IMR-90 (cell line): ENCODE measurements around the gene SPPL3. TPM values are rescaled to one million over a fixed set of nuclear protein-coding genes. Genes with fewer than 3 reads are reported as not detected.

Experiments used
- ATAC-seq: fragments of 200-7000 bp; cut with Tn5 transposase; 2 replicates; pipeline ENCODE4 v1.9.1; 2020; ENCODE audit warnings: low read depth, mild to moderate bottlenecking, moderate library complexity
- BruUV-seq: library from RNA; stranded (reverse); fragments of 400-500 nt; replicated peaks from 2 replicates; lab custom pipeline; 2021; lab: Mats Ljungman, UMichigan
- CTCF ChIA-PET: fragments of 300-600 bp; formaldehyde crosslinking; extraction: SDS; loops from one replicate; lab custom pipeline; 2021; ENCODE audit warnings: antibody characterized with exemption; lab: Yijun Ruan, JAX
- POLR2A ChIA-PET: fragments of 300-600 bp; sonication (Branson Sonifier 250); formaldehyde crosslinking; loops from one replicate; lab custom pipeline; 2022; ENCODE audit warnings: antibody characterized with exemption; ENCODE audit not compliant: unreplicated experiment; lab: Charles Lee
- DNase-seq: peaks from one replicate; pipeline ENCODE4 v3.0.0; 2013
- H2AFZ ChIP-seq: replicated peaks from 2 replicates; pipeline ENCODE3; 2013; ENCODE audit warnings: low read length, mild to moderate bottlenecking; ENCODE audit not compliant: poor library complexity
- H2AK5ac ChIP-seq: 2 replicates; pipeline ENCODE4 v1.6.1; 2013; ENCODE audit warnings: low read depth, low read length, inconsistent platforms
- H2AK9ac ChIP-seq: replicated peaks from 2 replicates; pipeline ENCODE3; 2013; ENCODE audit warnings: mild to moderate bottlenecking, low read depth, low read length, moderate library complexity; ENCODE audit not compliant: poor library complexity
- H2BK120ac ChIP-seq: 2 replicates; pipeline ENCODE4 v1.6.1; 2013; ENCODE audit warnings: low read depth, low read length, inconsistent platforms
- H2BK15ac ChIP-seq: 3 replicates; pipeline ENCODE4 v1.6.1; 2013; ENCODE audit warnings: low read depth, low read length, inconsistent platforms
- H2BK20ac ChIP-seq: 2 replicates; pipeline ENCODE4 v1.6.1; 2013; ENCODE audit warnings: low read depth, mild to moderate bottlenecking, inconsistent platforms, low read length, moderate library complexity
- H2BK5ac ChIP-seq: 2 replicates; pipeline ENCODE4 v1.6.1; 2013; ENCODE audit warnings: mild to moderate bottlenecking, low read depth, low read length, inconsistent platforms; ENCODE audit not compliant: poor library complexity, severe bottlenecking
- H3K14ac ChIP-seq: replicated peaks from 2 replicates; pipeline ENCODE4 v1.6.1; 2013; ENCODE audit warnings: low read depth, low read length, inconsistent platforms
- H3K18ac ChIP-seq: 2 replicates; pipeline ENCODE4 v1.6.1; 2013; ENCODE audit warnings: low read depth, low read length, control low read depth
- H3K23ac ChIP-seq: 2 replicates; pipeline ENCODE4 v1.6.1; 2013; ENCODE audit warnings: low read depth, low read length, inconsistent platforms
- H3K27ac ChIP-seq: 2 replicates; pipeline ENCODE4 v1.5.1; 2013; ENCODE audit warnings: mild to moderate bottlenecking, control low read depth, low read length; ENCODE audit not compliant: insufficient read depth
- H3K27me3 ChIP-seq: 2 replicates; pipeline ENCODE4 v1.6.1; 2013; ENCODE audit warnings: low read length; ENCODE audit not compliant: control insufficient read depth, insufficient read depth
- H3K36me3 ChIP-seq: 2 replicates; pipeline ENCODE4 v1.6.1; 2013; ENCODE audit warnings: low read length, mixed read lengths; ENCODE audit not compliant: control insufficient read depth, insufficient read depth
- H3K4ac ChIP-seq: 2 replicates; pipeline ENCODE4 v1.6.1; 2013; ENCODE audit warnings: low read depth, low read length, inconsistent platforms
- H3K4me1 ChIP-seq: 2 replicates; pipeline ENCODE4 v1.6.1; 2013; ENCODE audit warnings: low read length, mixed read lengths; ENCODE audit not compliant: control insufficient read depth, insufficient read depth
- H3K4me2 ChIP-seq: 2 replicates; pipeline ENCODE4 v1.6.1; 2013; ENCODE audit warnings: low read depth, mild to moderate bottlenecking, control low read depth, low read length, moderate library complexity
- H3K4me3 ChIP-seq: 2 replicates; pipeline ENCODE4 v1.5.1; 2013; ENCODE audit warnings: low read depth, mild to moderate bottlenecking, control low read depth, low read length, moderate library complexity; ENCODE audit not compliant: insufficient read depth
- H3K56ac ChIP-seq: 2 replicates; pipeline ENCODE4 v1.6.1; 2013; ENCODE audit warnings: low read length, inconsistent platforms; ENCODE audit not compliant: insufficient read depth; ENCODE audit errors: extremely low read depth
- H3K79me1 ChIP-seq, 2 experiments: 2 replicates each; pipeline ENCODE4 v1.6.1; 2013; ENCODE audit warnings: low read length in 2 of 2, inconsistent platforms in 1 of 2, low read depth in 1 of 2
- H3K9ac ChIP-seq: 2 replicates; pipeline ENCODE4 v1.6.1; 2013; ENCODE audit warnings: low read depth, low read length, control low read depth
- H3K9me1 ChIP-seq: 2 replicates; pipeline ENCODE4 v1.6.1; 2013; ENCODE audit warnings: low read length, inconsistent platforms; ENCODE audit not compliant: insufficient read depth
- H3K9me3 ChIP-seq: 2 replicates; pipeline ENCODE4 v1.6.1; 2013; ENCODE audit warnings: low read length; ENCODE audit not compliant: control insufficient read depth, insufficient read depth
- H4K20me1 ChIP-seq: 2 replicates; pipeline ENCODE4 v1.6.1; 2013; ENCODE audit warnings: low read length, inconsistent platforms; ENCODE audit not compliant: insufficient read depth
- H4K5ac ChIP-seq: 2 replicates; pipeline ENCODE4 v1.6.1; 2013; ENCODE audit warnings: mild to moderate bottlenecking, low read depth, low read length, control low read depth
- H4K8ac ChIP-seq, 2 experiments: 2 replicates each; pipeline ENCODE4 v1.6.1; 2013; ENCODE audit warnings: low read depth in 2 of 2, low read length in 2 of 2, control low read depth in 1 of 2, inconsistent platforms in 1 of 2
- H4K91ac ChIP-seq: 2 replicates; pipeline ENCODE4 v1.6.1; 2013; ENCODE audit warnings: low read depth, low read length, inconsistent platforms; ENCODE audit not compliant: insufficient read depth
- BHLHE40 ChIP-seq: fragments of 150-350 bp; IDR thresholded peaks from 2 replicates; pipeline ENCODE4 v1.6.1; 2016; ENCODE audit warnings: mild to moderate bottlenecking, low read depth, low read length
- CEBPB ChIP-seq: IDR thresholded peaks from 2 replicates; pipeline ENCODE4 v1.6.1; 2012; ENCODE audit warnings: low read depth, low read length, improper control_type of control experiment
- CHD1 ChIP-seq: IDR thresholded peaks from 2 replicates; pipeline ENCODE4 v1.6.1; 2012; ENCODE audit warnings: low read depth, low read length, improper control_type of control experiment
- CTCF ChIP-seq: conservative IDR thresholded peaks from 2 replicates; pipeline ENCODE4 v1.5.1; 2012; ENCODE audit warnings: mild to moderate bottlenecking, low read depth, low read length, improper control_type of control experiment
- FOS ChIP-seq: fragments of 150-350 bp; IDR thresholded peaks from 2 replicates; pipeline ENCODE4 v1.6.1; 2016; ENCODE audit warnings: low read depth, low read length
- MAFK ChIP-seq: IDR thresholded peaks from 2 replicates; pipeline ENCODE4 v1.6.1; 2012; ENCODE audit warnings: low read depth, low read length, improper control_type of control experiment
- MAZ ChIP-seq: IDR thresholded peaks from 2 replicates; pipeline ENCODE4 v1.6.1; 2012; ENCODE audit warnings: low read depth, mild to moderate bottlenecking, low read length, improper control_type of control experiment, moderate library complexity, borderline replicate concordance
- MXI1 ChIP-seq: IDR thresholded peaks from 2 replicates; pipeline ENCODE4 v1.6.1; 2012; ENCODE audit warnings: low read depth, mild to moderate bottlenecking, low read length, moderate library complexity, borderline replicate concordance
- NFE2L2 ChIP-seq: fragments of 150-350 bp; IDR thresholded peaks from 2 replicates; pipeline ENCODE4 v1.6.1; 2016; ENCODE audit warnings: low read depth, mild to moderate bottlenecking, low read length
- POLR2A ChIP-seq: IDR thresholded peaks from 2 replicates; pipeline ENCODE4 v1.6.1; 2012; ENCODE audit warnings: mild to moderate bottlenecking, low read depth, low read length
- RAD21 ChIP-seq: IDR thresholded peaks from 2 replicates; pipeline ENCODE4 v1.6.1; 2012; ENCODE audit warnings: low read length, improper control_type of control experiment
- RCOR1 ChIP-seq: IDR thresholded peaks from 2 replicates; pipeline ENCODE4 v1.6.1; 2012; ENCODE audit warnings: mild to moderate bottlenecking, low read length, improper control_type of control experiment; ENCODE audit not compliant: insufficient replicate concordance
- RFX5 ChIP-seq: IDR thresholded peaks from 2 replicates; pipeline ENCODE4 v1.8.0; 2012; ENCODE audit warnings: low read depth, mild to moderate bottlenecking, low read length, moderate library complexity
- SMC3 ChIP-seq: fragments of 150-350 bp; IDR thresholded peaks from 2 replicates; pipeline ENCODE4 v1.6.1; 2016; ENCODE audit warnings: low read depth, mild to moderate bottlenecking, antibody characterized with exemption, low read length, moderate library complexity
- USF2 ChIP-seq: fragments of 150-350 bp; IDR thresholded peaks from 2 replicates; pipeline ENCODE4 v1.6.1; 2017; ENCODE audit warnings: mild to moderate bottlenecking, antibody characterized with exemption, low read length, low read depth
- WGBS, 2 experiments: methylation state at CpG; one replicate each; pipeline versions ENCODE4 v1.1.5 to v1.1.7; 2013; ENCODE audit warnings: missing lambda C conversion rate in 2 of 2; ENCODE audit not compliant: insufficient read length in 1 of 2; ENCODE audit errors: extremely low coverage in 2 of 2; 5-methylcytosine and 5-hydroxymethylcytosine counted together
- dilution Hi-C: fragments of 300-500 bp; cut with HindIII; formaldehyde crosslinking; loops from one replicate; pipeline ENCODE4 v1.14.3; 2018; ENCODE audit warnings: low sequenced_read_pairs; ENCODE audit not compliant: unreplicated experiment
- in situ Hi-C: fragments of 300-500 bp; cut with MboI; formaldehyde crosslinking; loops from 3 replicates; pipeline ENCODE4 v1.14.3; 2019; ENCODE audit warnings: low sequenced_read_pairs, inconsistent platforms, mixed read lengths
- intact Hi-C: fragments of 100-400 bp; cut with micrococcal nuclease; formaldehyde crosslinking; loops from 2 replicates; pipeline ENCODE4 v1.10.0; 2022
- polyA plus RNA-seq, 3 experiments: library from polyadenylated mRNA; depleted of rRNA; stranded (reverse); fragments of >200 nt; gene quantifications; 2 replicates each; pipeline ENCODE4 v1.2.3, GENCODE V29; 2012; ENCODE audit warnings: low replicate concordance in 1 of 3
- total RNA-seq: library from RNA; depleted of rRNA; stranded (reverse); fragments of >200 nt; gene quantifications from 2 replicates; pipeline ENCODE4 v1.2.3, GENCODE V29; 2012
- TF ChIP-seq, protein P1 (sequence below): fragments of 150-350 bp; IDR thresholded peaks from 2 replicates; pipeline ENCODE4 v1.6.1; 2016; ENCODE audit warnings: low read depth, mild to moderate bottlenecking, low read length, moderate library complexity, borderline replicate concordance

Gene SPPL3
- total and polyA plus RNA-seq, 2 of the 4 experiments (the other 2 are of a cell fraction) = 1.6 to 18.0 TPM

DNA sequence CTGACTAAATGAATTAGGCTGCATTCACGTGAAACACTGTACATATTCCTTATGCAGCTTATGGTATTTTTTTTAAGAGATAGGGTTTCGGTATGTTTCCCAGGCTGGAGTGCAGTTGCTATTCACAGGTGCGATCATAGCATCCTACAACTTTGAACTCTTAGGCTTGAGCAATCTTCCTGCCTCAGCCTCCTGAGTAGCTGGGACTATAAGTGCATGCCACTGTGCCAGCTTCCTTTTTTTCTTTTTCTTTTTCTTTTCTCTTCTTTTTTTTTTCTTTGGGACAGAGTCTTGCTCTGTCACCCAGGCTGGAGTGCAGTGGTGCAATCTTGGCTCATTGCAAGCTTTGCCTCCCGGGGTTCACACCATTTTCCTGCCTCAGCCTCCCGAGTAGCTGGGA is 35.8 kb upstream of the SPPL3 start:
- Histone ChIP-seq H3K4me2 (no peak overlapping the region), H3K23ac (no peak overlapping the region), H3K4me1 (no peaks in the 10 kb centered on the region), H3K9me3 (no peaks in the 10 kb centered on the region), H3K4me3 (no peak overlapping the region), H3K27me3 (peaks cover 3% of the 10 kb centered on the region; the same call in 1 of the 2 replicates), H2BK120ac (no peak overlapping the region), H3K9me1 (no peaks in the 10 kb centered on the region; the same call in 1 of the 2 replicates), H2AK5ac (no peak overlapping the region), H2BK15ac (no peak overlapping the region), H4K5ac (no peak overlapping the region), H3K9ac (no peak overlapping the region), H4K20me1 (no peaks in the 10 kb centered on the region), H3K4ac (no peak overlapping the region), H3K56ac (no peak overlapping the region), H3K27ac (no peak overlapping the region), H3K79me1 (no peaks in the 10 kb centered on the region), H2AK9ac (no peak overlapping the region), H3K18ac (no peak overlapping the region), H4K8ac (no peak overlapping the region), H3K14ac (no peak overlapping the region), H2BK20ac (no peak overlapping the region), H2BK5ac (no peak overlapping the region), H4K91ac (no peak overlapping the region), H3K36me3 (no peaks in the 10 kb centered on the region), H2AFZ (no peak overlapping the region)
- ATAC-seq (no peak), DNase-seq (no peak)
- POLR2A ChIA-PET = interaction anchor here (0.6 kb wide), 1 partner anchor 33 kb away, joined by 3 read pairs; no protein-coding TSS in a partner anchor
- BruUV-seq = no TSS peak
- WGBS, 2 experiments = 100% methylated on average over 1 of the region's 5 CpGs; no CpG with 5 or more reads in 1 of the 2 experiments
- in situ Hi-C loops (no loop called here), intact Hi-C loops (loop anchor here (5.0 kb wide), 1 partner anchor 157 kb away; no protein-coding TSS in a partner anchor), dilution Hi-C loops (no loop called here)
- TF ChIP-seq RFX5 (no peak), CEBPB (no peak), RAD21 (no peak), RCOR1 (no peak), NFE2L2 (no peak), FOS (no peak), BHLHE40 (no peak), MAFK (no peak), MXI1 (no peak), USF2 (no peak), POLR2A (no peak), SMC3 (no peak), CTCF (no peak), MAZ (no peak), CHD1 (no peak)
- TF ChIP-seq, protein P1, sequence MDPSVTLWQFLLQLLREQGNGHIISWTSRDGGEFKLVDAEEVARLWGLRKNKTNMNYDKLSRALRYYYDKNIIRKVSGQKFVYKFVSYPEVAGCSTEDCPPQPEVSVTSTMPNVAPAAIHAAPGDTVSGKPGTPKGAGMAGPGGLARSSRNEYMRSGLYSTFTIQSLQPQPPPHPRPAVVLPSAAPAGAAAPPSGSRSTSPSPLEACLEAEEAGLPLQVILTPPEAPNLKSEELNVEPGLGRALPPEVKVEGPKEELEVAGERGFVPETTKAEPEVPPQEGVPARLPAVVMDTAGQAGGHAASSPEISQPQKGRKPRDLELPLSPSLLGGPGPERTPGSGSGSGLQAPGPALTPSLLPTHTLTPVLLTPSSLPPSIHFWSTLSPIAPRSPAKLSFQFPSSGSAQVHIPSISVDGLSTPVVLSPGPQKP = no peak
- CTCF ChIA-PET = no interaction called here
